Erythroblast (primary cell): ENCODE results near the gene CDCA4.

Experiments
- GATA1 ChIP-seq: IDR thresholded peaks from 2 replicates; pipeline ENCODE4 v1.6.1; 2011; ENCODE audit warnings: low read depth, mild to moderate bottlenecking, control low read depth, low read length, moderate library complexity
- POLR2A ChIP-seq: IDR thresholded peaks from 2 replicates; pipeline ENCODE4 v1.6.1; 2011; ENCODE audit warnings: mild to moderate bottlenecking, low read length

GRCh38 chr14:105025429-105025828 is 4.5 kb upstream of the CDCA4 start:
- TF ChIP-seq POLR2A (no peak), GATA1 (no peak)
